ENCODE results near the gene TMEM244. TPM values are rescaled to one million over a fixed set of nuclear protein-coding genes. Genes with fewer than 3 reads are reported as not detected.
"Not testable (repeated sequence)": the region's sequence is repeated elsewhere in the genome, so short reads cannot be mapped to it uniquely, and the experiment has no call there.

The TMEM244 gene
- total and polyA plus RNA-seq, 4 donors, result not detected

- no peaks in the 10 kb centered on the region for H3K9me3 ChIP-seq (ENCODE audit: control insufficient read depth, low read length)
- H3K27ac ChIP-seq (ENCODE audit: low read depth in 1 of 2, low read length in 2 of 2), result no peak overlapping the region
- no peaks in the 10 kb centered on the region for H3K27me3 ChIP-seq (ENCODE audit: control insufficient read depth in 1 of 2, insufficient read depth in 2 of 2, low read length in 1 of 2)
- intact Hi-C loops (cut with DNase I), result loop anchor here in 1 of 2 donors (10.0 kb wide), 1 partner anchor 131 kb away; no protein-coding TSS in a partner anchor
- DNase-seq (no peak), ATAC-seq (ENCODE audit: low FRiP score) (no peak)
- H3K4me1 ChIP-seq (ENCODE audit: control insufficient read depth in 1 of 2, insufficient read depth in 2 of 2, low read length in 2 of 2), result no peaks in the 10 kb centered on the region
- H3K36me3 ChIP-seq (ENCODE audit: control insufficient read depth in 1 of 2, insufficient read depth in 2 of 2, low read length in 1 of 2), result no peaks in the 10 kb centered on the region
- H3K4me3 ChIP-seq (ENCODE audit: low read length in 2 of 2), result no peak overlapping the region
These were observed 32.5 kb upstream of the TMEM244 start for GRCh38 chr6:129893640-129894039.

- DNase-seq (no peak), ATAC-seq (ENCODE audit: low FRiP score) (no peak)
- WGBS, 2 donors, result 58 to 65% methylated on average over 4 of the region's 4 CpGs
- no peak overlapping the region for H3K27ac ChIP-seq (ENCODE audit: low read depth in 1 of 2, low read length in 2 of 2)
- intact Hi-C loops (cut with DNase I), result loop anchor here in 1 of 2 donors (10.0 kb wide), 1 partner anchor 134 kb away; no protein-coding TSS in a partner anchor
- no peaks in the 10 kb centered on the region for H3K36me3 ChIP-seq (ENCODE audit: control insufficient read depth in 1 of 2, insufficient read depth in 2 of 2, low read length in 1 of 2)
- no peaks in the 10 kb centered on the region for H3K4me1 ChIP-seq (ENCODE audit: control insufficient read depth in 1 of 2, insufficient read depth in 2 of 2, low read length in 2 of 2)
- no peaks in the 10 kb centered on the region for H3K27me3 ChIP-seq (ENCODE audit: control insufficient read depth in 1 of 2, insufficient read depth in 2 of 2, low read length in 1 of 2)
- no peak overlapping the region for H3K4me3 ChIP-seq (ENCODE audit: low read length in 2 of 2)
- no peaks in the 10 kb centered on the region for H3K9me3 ChIP-seq (ENCODE audit: control insufficient read depth, low read length)
These were observed 29.6 kb upstream of the TMEM244 start for GRCh38 chr6:129890701-129891100.

GRCh38 chr6:129890164-129890563 is 29.0 kb upstream of the TMEM244 start:
- H3K4me1 ChIP-seq (ENCODE audit: control insufficient read depth in 1 of 2, insufficient read depth in 2 of 2, low read length in 2 of 2), result no peaks in the 10 kb centered on the region
- H3K9me3 ChIP-seq (ENCODE audit: control insufficient read depth, low read length), result no peaks in the 10 kb centered on the region
- H3K36me3 ChIP-seq (ENCODE audit: control insufficient read depth in 1 of 2, insufficient read depth in 2 of 2, low read length in 1 of 2), result no peaks in the 10 kb centered on the region
- no peaks in the 10 kb centered on the region for H3K27me3 ChIP-seq (ENCODE audit: control insufficient read depth in 1 of 2, insufficient read depth in 2 of 2, low read length in 1 of 2)
- WGBS, 2 donors, result 59 to 63% methylated on average over 2 of the region's 2 CpGs
- intact Hi-C loops (cut with DNase I), result loop anchor here in 1 of 2 donors (10.0 kb wide), 1 partner anchor 135 kb away; no protein-coding TSS in a partner anchor
- H3K4me3 ChIP-seq (ENCODE audit: low read length in 2 of 2), result no peak overlapping the region
- no peak overlapping the region for H3K27ac ChIP-seq (ENCODE audit: low read depth in 1 of 2, low read length in 2 of 2)
- DNase-seq (no peak), ATAC-seq (ENCODE audit: low FRiP score) (no peak)

GRCh38 chr6:129889580-129889979 is 28.5 kb upstream of the TMEM244 start:
- H3K4me1 ChIP-seq (ENCODE audit: control insufficient read depth in 1 of 2, insufficient read depth in 2 of 2, low read length in 2 of 2), result no peaks in the 10 kb centered on the region
- intact Hi-C loops (cut with DNase I), result no loop called here
- no peaks in the 10 kb centered on the region for H3K27me3 ChIP-seq (ENCODE audit: control insufficient read depth in 1 of 2, insufficient read depth in 2 of 2, low read length in 1 of 2)
- 91 to 92% methylated on average over 1 of the region's 1 CpG for WGBS, 2 donors
- no peak overlapping the region for H3K4me3 ChIP-seq (ENCODE audit: low read length in 2 of 2)
- DNase-seq, result no peak
- ATAC-seq (ENCODE audit: low FRiP score), result no peak
- H3K9me3 ChIP-seq (ENCODE audit: control insufficient read depth, low read length), result no peaks in the 10 kb centered on the region
- H3K36me3 ChIP-seq (ENCODE audit: control insufficient read depth in 1 of 2, insufficient read depth in 2 of 2, low read length in 1 of 2), result no peaks in the 10 kb centered on the region
- H3K27ac ChIP-seq (ENCODE audit: low read depth in 1 of 2, low read length in 2 of 2), result no peak overlapping the region

GRCh38 chr6:129886401-129887155 is 25.5 kb upstream of the TMEM244 start:
- intact Hi-C loops (cut with DNase I), result no loop called here
- H3K4me1 ChIP-seq (ENCODE audit: control insufficient read depth in 1 of 2, insufficient read depth in 2 of 2, low read length in 2 of 2), result no peaks in the 10 kb centered on the region
- H3K36me3 ChIP-seq (ENCODE audit: control insufficient read depth in 1 of 2, insufficient read depth in 2 of 2, low read length in 1 of 2), result no peaks in the 10 kb centered on the region
- 74 to 77% methylated on average over 4 of the region's 4 CpGs for WGBS, 2 donors
- DNase-seq (no peak), ATAC-seq (ENCODE audit: low FRiP score) (no peak)
- no peaks in the 10 kb centered on the region for H3K27me3 ChIP-seq (ENCODE audit: control insufficient read depth in 1 of 2, insufficient read depth in 2 of 2, low read length in 1 of 2)
- H3K4me3 ChIP-seq (ENCODE audit: low read length in 2 of 2), result no peak overlapping the region
- no peak overlapping the region for H3K27ac ChIP-seq (ENCODE audit: low read depth in 1 of 2, low read length in 2 of 2)
- H3K9me3 ChIP-seq (ENCODE audit: control insufficient read depth, low read length), result no peaks in the 10 kb centered on the region

GRCh38 chr6:129884211-129884610 is 23.1 kb upstream of the TMEM244 start:
- intact Hi-C loops (cut with DNase I), result no loop called here
- Histone ChIP-seq H3K4me3 (ENCODE audit: low read length in 2 of 2) (no peak overlapping the region), H3K4me1 (ENCODE audit: control insufficient read depth in 1 of 2, insufficient read depth in 2 of 2, low read length in 2 of 2) (no peaks in the 10 kb centered on the region), H3K36me3 (ENCODE audit: control insufficient read depth in 1 of 2, insufficient read depth in 2 of 2, low read length in 1 of 2) (no peaks in the 10 kb centered on the region), H3K27me3 (ENCODE audit: control insufficient read depth in 1 of 2, insufficient read depth in 2 of 2, low read length in 1 of 2) (no peaks in the 10 kb centered on the region), H3K27ac (ENCODE audit: low read depth in 1 of 2, low read length in 2 of 2) (no peak overlapping the region), H3K9me3 (ENCODE audit: control insufficient read depth, low read length) (no peaks in the 10 kb centered on the region)
- no peak for DNase-seq
- ATAC-seq (ENCODE audit: low FRiP score), result no peak
- WGBS, 2 donors, result 35 to 44% methylated on average over 1 of the region's 1 CpG

- H3K4me3 ChIP-seq (ENCODE audit: low read length in 2 of 2), result no peak overlapping the region
- intact Hi-C loops (cut with DNase I), result no loop called here
- no peak for ATAC-seq (ENCODE audit: low FRiP score)
- WGBS, 2 donors, result 63 to 65% methylated on average over 8 of the region's 8 CpGs
- no peaks in the 10 kb centered on the region for H3K27me3 ChIP-seq (ENCODE audit: control insufficient read depth in 1 of 2, insufficient read depth in 2 of 2, low read length in 1 of 2)
- H3K4me1 ChIP-seq (ENCODE audit: control insufficient read depth in 1 of 2, insufficient read depth in 2 of 2, low read length in 2 of 2), result no peaks in the 10 kb centered on the region
- DNase-seq, result no peak
- no peaks in the 10 kb centered on the region for H3K36me3 ChIP-seq (ENCODE audit: control insufficient read depth in 1 of 2, insufficient read depth in 2 of 2, low read length in 1 of 2)
- H3K27ac ChIP-seq (ENCODE audit: low read depth in 1 of 2, low read length in 2 of 2), result no peak overlapping the region
- H3K9me3 ChIP-seq (ENCODE audit: control insufficient read depth, low read length), result no peaks in the 10 kb centered on the region
These were observed 21.5 kb upstream of the TMEM244 start for GRCh38 chr6:129882510-129883023.

- DNase-seq; H3K27ac ChIP-seq (ENCODE audit: low read depth in 1 of 2, low read length in 2 of 2); H3K4me1 ChIP-seq (ENCODE audit: control insufficient read depth in 1 of 2, insufficient read depth in 2 of 2, low read length in 2 of 2); H3K4me3 ChIP-seq (ENCODE audit: low read length in 2 of 2); ATAC-seq (ENCODE audit: low FRiP score); H3K9me3 ChIP-seq (ENCODE audit: control insufficient read depth, low read length); intact Hi-C loops (cut with DNase I); H3K36me3 ChIP-seq (ENCODE audit: control insufficient read depth in 1 of 2, insufficient read depth in 2 of 2, low read length in 1 of 2); H3K27me3 ChIP-seq (ENCODE audit: control insufficient read depth in 1 of 2, insufficient read depth in 2 of 2, low read length in 1 of 2): not testable (repeated sequence)
- WGBS, 2 donors, result 86 to 88% methylated on average over 1 of the region's 1 CpG
These were observed 16.8 kb upstream of the TMEM244 start for GRCh38 chr6:129877894-129878293.

All from aorta (tissue), 5 donors.